K562 (cell line): ENCODE measurements around the gene PPIF. TPM values are rescaled to one million over a fixed set of nuclear protein-coding genes. Genes with fewer than 3 reads are reported as not detected.

Source experiments
- FOXA3 ChIP-seq, 2 experiments: fragments of 450-650 bp in 1 of 2; sonication (generic) in 1 of 2; formaldehyde crosslinking; IDR thresholded peaks in 1 of 2; conservative IDR thresholded peaks in 1 of 2; 2 replicates each; pipeline versions ENCODE4 v1.4.0 to v1.8.0; 2020 to 2022; ENCODE audit warnings: mild to moderate bottlenecking in 2 of 2, missing genetic modification reagents in 1 of 2
- GTF2B ChIP-seq: IDR thresholded peaks from 2 replicates; pipeline ENCODE4 v1.6.1; 2011; ENCODE audit not compliant: insufficient read length; ENCODE audit errors: extremely low read depth
- HMBOX1 ChIP-seq: sonication (generic); IDR thresholded peaks from 2 replicates; pipeline ENCODE4 v1.6.1; 2016
- JUN ChIP-seq, 2 experiments: sonication (generic) in 1 of 2; formaldehyde crosslinking in 1 of 2; IDR thresholded peaks; 2 replicates each; pipeline versions ENCODE4 v1.6.1 to v1.8.0; 2012 to 2022; ENCODE audit warnings: borderline replicate concordance in 2 of 2, mild to moderate bottlenecking in 2 of 2, improper control_type of control experiment in 1 of 2, low read depth in 1 of 2, low read length in 1 of 2, missing genetic modification reagents in 1 of 2
- KDM1A ChIP-seq, 2 experiments: fragments of 450-650 bp; IDR thresholded peaks; 2 replicates each; pipeline ENCODE4 v1.6.1; 2016; ENCODE audit warnings: mild to moderate bottlenecking in 2 of 2
- L3MBTL2 ChIP-seq: fragments of 450-650 bp; IDR thresholded peaks from 2 replicates; pipeline ENCODE4 v1.6.1; 2016; ENCODE audit warnings: mild to moderate bottlenecking, moderate library complexity
- MTF1 ChIP-seq: fragments of 250-450 bp; sonication (Bioruptor Pico); IDR thresholded peaks from 2 replicates; pipeline ENCODE4 v1.9.0; 2021; ENCODE audit warnings: moderate library complexity, mild to moderate bottlenecking, inconsistent platforms, borderline replicate concordance
- OTX1 ChIP-seq: fragments of 450-650 bp; formaldehyde crosslinking; IDR thresholded peaks from 2 replicates; pipeline ENCODE4 v1.4.0; 2022; ENCODE audit warnings: mild to moderate bottlenecking
- PHF8 ChIP-seq: fragments of 200-600 bp; sonication (generic); IDR thresholded peaks from 2 replicates; pipeline ENCODE4 v1.6.1; 2012; ENCODE audit warnings: mixed run types, mild to moderate bottlenecking, inconsistent platforms, low read length, moderate library complexity, borderline replicate concordance
- POLR2G ChIP-seq: fragments of 200-400 bp; formaldehyde crosslinking; IDR thresholded peaks from 2 replicates; pipeline ENCODE4 v1.6.1; 2017; ENCODE audit warnings: low read depth, mild to moderate bottlenecking, antibody characterized with exemption, low read length, moderate library complexity
- SIN3B ChIP-seq: fragments of 450-650 bp; IDR thresholded peaks from 2 replicates; pipeline ENCODE4 v1.6.1; 2017; ENCODE audit warnings: low read depth, mild to moderate bottlenecking, moderate library complexity
- U2AF1 ChIP-seq: fragments of 200-400 bp; formaldehyde crosslinking; optimal IDR thresholded peaks from 2 replicates; pipeline ENCODE3; 2017; ENCODE audit warnings: mild to moderate bottlenecking, low read depth, low read length, moderate library complexity
- ZBTB5 ChIP-seq: fragments of 450-650 bp; IDR thresholded peaks from 2 replicates; pipeline ENCODE4 v1.6.1; 2017; ENCODE audit warnings: antibody characterized with exemption
- ZFP91 ChIP-seq: sonication (generic); formaldehyde crosslinking; IDR thresholded peaks from 2 replicates; pipeline ENCODE4 v1.8.0; 2022; ENCODE audit warnings: mild to moderate bottlenecking, missing genetic modification reagents
- ZNF23 ChIP-seq: fragments of 250-450 bp; sonication (Bioruptor Pico); IDR thresholded peaks from 2 replicates; pipeline ENCODE4 v1.4.0; 2020; ENCODE audit warnings: mild to moderate bottlenecking
- ZNF518B ChIP-seq: fragments of 250-450 bp; sonication (Bioruptor Pico); IDR thresholded peaks from 2 replicates; pipeline ENCODE4 v1.5.0; 2021; ENCODE audit warnings: mild to moderate bottlenecking, moderate library complexity
- ZNF75A ChIP-seq: fragments of 450-650 bp; formaldehyde crosslinking; IDR thresholded peaks from 2 replicates; pipeline ENCODE4 v1.4.0; 2020; ENCODE audit warnings: mild to moderate bottlenecking
- ZSCAN29 ChIP-seq: fragments of 450-650 bp; IDR thresholded peaks from 2 replicates; pipeline ENCODE4 v1.6.1; 2017
- polyA plus RNA-seq, 8 experiments: library from polyadenylated mRNA; depleted of rRNA in 4 of 8; stranded (reverse) in 5 of 8; unstranded in 3 of 8; fragments of >200 nt; fragmentation: Nextera tagmentation in 2 of 8; fragmentation: Illumina TruSeq in 1 of 8; extraction: Ambion mirVana in 2 of 8; extraction: Trizol in 1 of 8; gene quantifications; 2 replicates each; pipeline versions ENCODE4 v1.2.1 to v1.2.3, GENCODE V29; 2011 to 2014; ENCODE audit warnings: inconsistent platforms in 1 of 8, missing spikeins in 1 of 8
- total RNA-seq, 7 experiments: library from RNA; depleted of rRNA in 6 of 7; stranded (reverse); fragments of >200 nt in 6 of 7; fragmentation: Illumina TruSeq in 2 of 7; extraction: Trizol in 2 of 7; gene quantifications; 2 replicates each; pipeline versions ENCODE4 v1.2.1 to v1.2.3, GENCODE V29; 2011 to 2021; ENCODE audit warnings: low replicate concordance in 1 of 7

PPIF gene
- total and polyA plus RNA-seq, 9 of the 15 experiments (the other 6 are each of a cell fraction or from before 2014, with no cell fraction given), result 40.9 to 287 (median 117) TPM

- TF ChIP-seq ZBTB5, result no peak
- TF ChIP-seq ZSCAN29, result no peak
- no peak for TF ChIP-seq GTF2B
- no peak for TF ChIP-seq ZNF23 (CRISPR knock-in tag)
- no peak for TF ChIP-seq ZNF75A (CRISPR knock-in tag)
- peak; percentile 62; the same call in 1 of the 2 replicates for TF ChIP-seq SIN3B
- peak; percentile 42; the same call in 1 of the 2 replicates for TF ChIP-seq PHF8
- TF ChIP-seq JUN (IDR thresholded peaks at IDR 0.05; ENCODE audit: borderline replicate concordance, low read depth, low read length), result peak; percentile 11; the same call in 1 of the 2 replicates
- no peak for TF ChIP-seq JUN (CRISPR knock-in tag; IDR thresholded peaks at IDR 0.05; ENCODE audit: borderline replicate concordance)
- 0 out of 4 replicates have a peak, but pooled peaks of 1 of the 2 experiments have one; percentile 27 for TF ChIP-seq FOXA3 (CRISPR knock-in tag; conservative IDR thresholded peaks at IDR 0.05 in 1 of 2, IDR thresholded peaks at IDR 0.05 in 1 of 2)
- TF ChIP-seq KDM1A (IDR thresholded peaks at IDR 0.05), result no peak
- TF ChIP-seq MTF1, result no peak
- TF ChIP-seq HMBOX1, result no peak
- TF ChIP-seq ZFP91 (CRISPR knock-in tag), result no peak
- no peak for TF ChIP-seq ZNF518B (CRISPR knock-in tag)
- TF ChIP-seq POLR2G, result no peak; the same call in 1 of the 2 replicates
- TF ChIP-seq OTX1, result peak; percentile 69; the same call in 1 of the 2 replicates
- TF ChIP-seq U2AF1, result no peak
- peak; percentile 99 for TF ChIP-seq L3MBTL2
Observed at GRCh38 chr10:79347894-79348639, 798 bp downstream of the PPIF start (continued).
